GM18873 (cell line): ENCODE data around the gene MAPKBP1.

Source experiments
- ATAC-seq: cut with Tn5 transposase; IDR thresholded peaks from one replicate; pipeline ENCODE4 v1.9.1; 2021; ENCODE audit warnings: mild to moderate bottlenecking, moderate library complexity, moderate number of reproducible peaks; ENCODE audit not compliant: unreplicated experiment, low FRiP score

MAPKBP1 gene

GRCh38 chr15:41843571-41843970, 69.3 kb downstream of the MAPKBP1 start:
- no peak for ATAC-seq

- ATAC-seq: no peak
Observed at GRCh38 chr15:41844814-41845213, 70.5 kb downstream of the MAPKBP1 start.

GRCh38 chr15:41847206-41847605, 72.9 kb downstream of the MAPKBP1 start:
- no peak for ATAC-seq

- no peak for ATAC-seq
Observed at GRCh38 chr15:41847981-41848380, 73.7 kb downstream of the MAPKBP1 start.

GRCh38 chr15:41848631-41849030, 74.3 kb downstream of the MAPKBP1 start:
- ATAC-seq: no peak

DNA sequence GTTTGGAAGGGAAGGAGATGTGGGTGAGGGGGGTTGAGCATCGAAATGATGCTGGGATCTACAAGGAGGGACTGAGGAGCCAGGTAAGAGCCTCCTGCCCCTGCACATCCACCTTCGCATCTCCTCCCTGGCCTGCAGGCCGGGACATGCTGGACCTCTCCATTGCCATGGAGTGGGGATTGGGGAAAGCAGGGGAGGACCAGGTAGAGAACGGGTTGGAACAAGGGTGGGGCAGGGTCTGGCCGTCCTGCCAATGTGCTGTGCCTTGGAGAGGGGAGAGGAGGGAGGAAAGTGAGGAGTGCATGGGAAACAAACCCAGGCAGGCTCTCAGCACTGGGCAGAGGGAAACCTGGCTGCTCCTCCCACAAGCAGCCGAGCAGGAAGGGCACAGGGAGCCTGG, 74.9 kb downstream of the MAPKBP1 start:
- ATAC-seq: no peak

GRCh38 chr15:41849861-41850260, 75.6 kb downstream of the MAPKBP1 start:
- no peak for ATAC-seq

- ATAC-seq: no peak
Observed at GRCh38 chr15:41850482-41851166, 76.3 kb downstream of the MAPKBP1 start.

DNA sequence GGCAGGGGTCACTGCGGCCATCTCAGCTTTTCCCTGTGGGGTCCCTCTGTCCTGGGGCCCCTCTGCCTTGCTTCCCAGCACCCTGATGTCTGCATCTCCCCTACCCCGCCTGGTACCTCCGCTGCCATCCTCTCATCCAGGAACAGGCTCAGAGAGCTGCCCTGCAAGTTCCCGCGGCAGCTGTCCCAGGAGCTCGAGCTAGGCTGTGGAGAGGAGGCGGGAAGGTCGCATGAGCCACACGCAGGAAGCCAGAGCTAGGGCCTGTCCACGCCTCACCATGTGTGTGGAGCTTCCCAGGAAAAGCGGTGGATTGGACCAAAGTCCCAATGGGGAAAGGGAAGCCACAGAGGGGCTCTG, 76.9 kb downstream of the MAPKBP1 start:
- ATAC-seq: no peak

DNA sequence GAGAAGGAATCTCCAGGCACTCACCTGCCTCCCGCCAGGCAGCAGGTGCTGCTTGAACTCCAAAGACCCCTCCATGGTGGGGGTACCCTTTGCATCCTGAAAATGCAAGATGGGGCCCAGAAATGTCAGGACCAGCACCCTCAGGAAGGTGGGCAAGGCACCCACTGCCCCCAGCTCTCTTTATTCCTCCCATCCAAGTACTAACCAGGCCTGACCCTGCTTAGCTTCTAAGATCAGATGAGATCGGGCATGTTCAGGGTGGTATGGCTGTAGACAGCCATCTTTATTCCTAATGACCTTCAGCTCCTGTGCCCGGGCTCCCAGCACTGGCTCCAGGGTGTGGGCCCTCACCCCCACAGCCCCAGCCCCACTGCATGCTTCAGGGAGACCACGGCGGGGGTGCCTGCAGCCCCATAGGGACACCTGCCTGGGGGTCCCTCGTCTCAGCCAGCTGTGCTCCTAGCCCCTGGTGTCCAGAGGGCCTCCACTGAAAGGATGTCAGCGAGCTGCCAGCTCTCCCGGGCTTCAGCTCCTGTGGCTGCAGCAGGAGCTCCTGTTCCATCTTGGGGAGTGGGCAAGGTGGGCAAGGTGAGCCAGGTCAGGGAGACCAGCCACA, 77.6 kb downstream of the MAPKBP1 start:
- no peak for ATAC-seq

GRCh38 chr15:41852736-41853590, 78.7 kb downstream of the MAPKBP1 start:
- no peak for ATAC-seq

GRCh38 chr15:41853831-41854230, 79.5 kb downstream of the MAPKBP1 start:
- ATAC-seq: no peak

DNA sequence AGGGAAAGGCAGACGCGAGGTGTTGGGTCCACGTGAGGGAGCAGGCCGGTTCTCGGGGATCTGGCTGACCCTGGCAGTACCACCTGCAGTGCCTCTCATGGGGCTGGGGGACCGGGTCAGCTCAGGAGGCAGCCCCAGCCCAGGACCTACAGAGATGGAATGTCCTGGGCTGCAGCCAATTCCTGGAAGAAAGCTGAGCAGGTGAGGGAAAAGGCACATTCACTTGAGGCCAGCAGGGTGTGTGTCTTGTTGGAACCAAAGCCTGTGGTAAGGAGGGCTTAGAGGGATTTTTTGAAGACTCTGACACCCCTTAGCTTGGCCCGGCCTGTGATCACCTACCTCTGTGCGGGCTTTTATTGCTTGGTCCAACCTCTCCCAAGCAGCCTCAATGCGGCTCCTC, 80.2 kb downstream of the MAPKBP1 start:
- ATAC-seq: no peak

DNA sequence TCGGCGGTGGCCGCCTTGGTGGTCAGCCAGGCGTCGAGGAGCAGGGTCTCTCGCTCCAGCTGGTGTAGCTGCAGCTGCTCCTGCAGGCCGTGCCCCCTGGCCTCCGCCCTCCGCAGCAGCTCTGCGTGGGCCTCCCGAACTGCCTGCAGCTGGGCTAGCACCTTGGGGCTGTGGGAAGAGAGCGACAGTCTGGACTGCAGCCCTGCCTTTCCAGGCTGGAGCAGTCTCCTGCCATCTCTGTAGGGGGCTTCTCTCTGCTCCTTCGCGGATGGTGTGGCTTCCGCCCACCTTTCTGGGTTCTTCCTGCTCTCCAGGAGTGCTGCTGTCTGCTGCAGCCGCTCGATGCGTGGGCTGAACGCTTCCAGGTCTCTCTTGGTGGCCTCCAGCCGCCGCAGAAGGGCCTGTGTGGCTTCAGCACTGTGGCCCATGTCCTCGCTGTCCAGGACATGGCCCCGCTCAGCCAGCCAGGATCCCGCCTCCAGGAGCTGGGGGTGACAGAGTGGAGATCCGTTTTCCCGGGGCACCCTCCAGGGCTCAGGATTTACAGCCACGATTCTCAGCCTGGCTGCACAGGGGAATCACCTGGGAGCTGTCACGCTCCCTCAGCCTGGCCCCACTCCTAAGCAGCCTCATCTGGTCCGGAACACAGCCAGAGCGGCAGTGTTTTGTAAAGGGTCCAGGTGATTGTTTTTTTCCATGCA, 81.1 kb downstream of the MAPKBP1 start:
- ATAC-seq: no peak

GRCh38 chr15:41856262-41856661, 82.0 kb downstream of the MAPKBP1 start:
- no peak for ATAC-seq

DNA sequence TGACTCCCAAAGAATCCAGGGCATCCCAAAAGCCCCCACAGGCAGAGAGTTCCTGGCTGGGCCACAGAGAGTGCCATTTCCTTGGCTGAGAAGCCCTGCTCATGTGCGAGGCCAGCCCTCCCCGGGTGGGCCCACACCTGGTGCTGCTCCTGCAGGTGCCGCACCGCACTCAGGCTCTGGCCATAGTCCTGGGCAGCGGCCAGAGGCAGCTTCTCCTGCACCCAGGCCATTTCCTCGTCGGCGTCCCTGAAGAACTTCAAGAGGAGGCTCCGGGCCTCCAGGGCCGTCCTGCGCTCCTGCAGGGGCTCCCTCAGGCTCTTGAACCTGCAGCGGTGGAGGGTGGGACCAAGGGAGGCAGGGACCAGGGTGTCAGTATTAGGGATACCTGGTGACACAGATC, 82.4 kb downstream of the MAPKBP1 start:
- no peak for ATAC-seq

GRCh38 chr15:41857316-41857715, 83.0 kb downstream of the MAPKBP1 start:
- no peak for ATAC-seq

DNA sequence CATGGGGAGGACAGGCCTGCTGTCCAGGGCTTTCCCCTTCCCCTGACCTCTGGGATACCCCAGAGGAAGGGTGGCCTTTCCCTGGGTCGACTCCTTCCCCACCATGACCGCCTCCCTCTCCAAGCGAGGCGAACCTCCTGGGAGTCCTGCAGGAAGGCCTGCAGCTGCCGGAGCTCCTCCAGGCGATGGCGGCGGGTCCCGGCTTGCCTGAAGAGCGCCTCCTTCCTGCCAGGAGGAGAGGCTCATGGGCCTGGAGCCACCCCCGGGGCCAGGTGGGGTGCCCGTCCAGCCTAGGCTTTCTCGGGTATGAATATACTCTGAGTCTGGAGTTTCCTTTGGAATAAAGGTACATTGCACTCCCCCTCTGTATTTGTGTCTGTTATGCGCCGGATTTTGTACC, 84.5 kb downstream of the MAPKBP1 start:
- ATAC-seq: no peak

DNA sequence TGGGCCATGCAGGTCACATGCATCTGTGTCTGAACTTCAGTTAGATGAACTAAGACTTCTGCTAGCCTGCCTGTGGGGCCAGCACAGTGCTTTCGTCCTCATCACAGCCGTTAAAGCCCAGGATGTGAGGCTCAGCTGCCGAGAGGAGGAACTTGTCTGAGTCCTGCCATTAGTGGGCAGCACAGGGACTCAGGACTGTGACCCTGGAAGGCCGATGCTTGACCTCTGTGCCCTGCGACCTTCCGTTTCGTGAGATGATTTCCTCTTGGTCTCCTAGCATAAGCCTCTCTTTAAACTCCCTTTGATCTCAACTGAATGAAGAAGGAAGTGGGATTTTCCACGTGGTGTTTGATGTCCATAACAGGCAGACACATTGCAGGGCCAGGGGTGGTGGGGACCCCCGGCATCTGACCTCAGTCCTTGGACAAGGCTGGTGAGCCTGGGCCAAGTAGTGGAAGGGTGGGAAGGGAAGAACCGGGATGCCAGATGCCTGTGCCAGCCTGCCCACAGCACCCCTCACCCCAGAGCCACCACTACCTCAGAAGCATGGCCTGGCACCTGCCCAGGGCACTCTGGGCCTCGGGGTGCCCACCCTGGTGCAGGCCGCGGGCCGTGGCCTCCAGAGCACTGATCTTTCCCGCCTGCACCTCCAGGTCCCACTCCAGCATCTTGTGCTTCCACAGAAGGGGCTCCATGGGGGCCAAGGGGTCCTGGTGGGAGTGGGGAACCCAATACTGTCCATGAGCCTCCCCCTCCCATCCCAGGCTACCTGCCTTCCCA, 86.0 kb downstream of the MAPKBP1 start:
- no peak for ATAC-seq

GRCh38 chr15:41861736-41862356, 87.6 kb downstream of the MAPKBP1 start:
- ATAC-seq: no peak
